Vagina (tissue), 2 donors: Measurements from ENCODE around the gene CLDN16.

ENCODE experiments used
- POLR2A ChIP-seq, 2 donors: fragments of 450-650 bp; IDR thresholded peaks; one replicate each; pipeline ENCODE4 v1.6.1; 2017; ENCODE audit warnings: antibody characterized with exemption in 2 of 2, mild to moderate bottlenecking in 2 of 2, moderate library complexity in 2 of 2
- POLR2AphosphoS5 ChIP-seq, 2 donors: sonication (generic); formaldehyde crosslinking; IDR thresholded peaks; one replicate each; pipeline ENCODE4 v1.9.0; 2017; ENCODE audit warnings: antibody characterized with exemption in 2 of 2, mild to moderate bottlenecking in 2 of 2, low read depth in 1 of 2; ENCODE audit not compliant: insufficient read depth in 1 of 2
- TF ChIP-seq, protein P1 (sequence below), 3 experiments: fragments of 450-650 bp in 2 of 3; fragments of 200-600 bp in 1 of 3; sonication (generic) in 1 of 3; IDR thresholded peaks; one replicate each; pipeline ENCODE4 v1.5.1; 2017 to 2019; ENCODE audit warnings: antibody characterized with exemption in 3 of 3, mild to moderate bottlenecking in 2 of 3, moderate library complexity in 2 of 3

DNA sequence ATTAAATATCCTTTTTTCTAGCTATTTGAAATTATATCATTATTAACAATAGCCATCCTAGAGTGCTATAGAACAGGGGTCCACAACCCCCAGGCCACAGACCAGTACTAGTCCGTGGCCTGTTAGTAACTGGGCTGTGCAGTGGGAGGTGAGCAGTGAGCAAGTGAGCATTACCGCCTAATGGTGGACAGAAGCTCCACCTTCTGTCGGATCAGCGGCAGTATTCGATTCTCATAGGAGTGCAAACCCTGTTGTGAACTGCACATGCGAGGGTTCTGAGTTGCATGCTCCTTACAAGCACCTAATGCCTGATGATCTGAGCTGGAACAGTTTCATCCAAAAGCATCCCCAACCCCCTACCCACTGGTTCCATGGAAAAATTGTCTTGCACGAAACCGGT is 11.7 kb downstream of the CLDN16 start:
- TF ChIP-seq POLR2AphosphoS5 (IDR thresholded peaks at IDR 0.05; ENCODE audit: insufficient read depth in 1 of 2, low read depth in 1 of 2), result no peak
- TF ChIP-seq, protein P1, sequence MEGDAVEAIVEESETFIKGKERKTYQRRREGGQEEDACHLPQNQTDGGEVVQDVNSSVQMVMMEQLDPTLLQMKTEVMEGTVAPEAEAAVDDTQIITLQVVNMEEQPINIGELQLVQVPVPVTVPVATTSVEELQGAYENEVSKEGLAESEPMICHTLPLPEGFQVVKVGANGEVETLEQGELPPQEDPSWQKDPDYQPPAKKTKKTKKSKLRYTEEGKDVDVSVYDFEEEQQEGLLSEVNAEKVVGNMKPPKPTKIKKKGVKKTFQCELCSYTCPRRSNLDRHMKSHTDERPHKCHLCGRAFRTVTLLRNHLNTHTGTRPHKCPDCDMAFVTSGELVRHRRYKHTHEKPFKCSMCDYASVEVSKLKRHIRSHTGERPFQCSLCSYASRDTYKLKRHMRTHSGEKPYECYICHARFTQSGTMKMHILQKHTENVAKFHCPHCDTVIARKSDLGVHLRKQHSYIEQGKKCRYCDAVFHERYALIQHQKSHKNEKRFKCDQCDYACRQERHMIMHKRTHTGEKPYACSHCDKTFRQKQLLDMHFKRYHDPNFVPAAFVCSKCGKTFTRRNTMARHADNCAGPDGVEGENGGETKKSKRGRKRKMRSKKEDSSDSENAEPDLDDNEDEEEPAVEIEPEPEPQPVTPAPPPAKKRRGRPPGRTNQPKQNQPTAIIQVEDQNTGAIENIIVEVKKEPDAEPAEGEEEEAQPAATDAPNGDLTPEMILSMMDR (IDR thresholded peaks at IDR 0.05), result no peak
- TF ChIP-seq POLR2A (IDR thresholded peaks at IDR 0.05), result no peak
